Kidney (tissue), 14 donors: ENCODE data around the gene LRRC27. TPM values are rescaled to one million over a fixed set of nuclear protein-coding genes. Genes with fewer than 3 reads are reported as not detected.

ENCODE experiments used
- DNase-seq, 5 donors: peaks; one replicate each; pipeline ENCODE4 v3.0.0-alpha.2; 2013 to 2020
- FAIRE-seq: peaks from 2 replicates; lab custom pipeline; 2012; peaks lifted over from hg19 to GRCh38; lab: Jason Lieb, UNC
- H3K27ac ChIP-seq, 2 donors: one replicate each; pipeline ENCODE4 v1.7.0; 2013; ENCODE audit warnings: low read depth in 2 of 2, low read length in 2 of 2, inconsistent platforms in 1 of 2
- H3K27me3 ChIP-seq: one replicate; pipeline ENCODE4 v1.7.1; 2013; ENCODE audit warnings: low read length, inconsistent platforms; ENCODE audit not compliant: control insufficient read depth, insufficient read depth
- H3K36me3 ChIP-seq, 3 donors: one replicate each; pipeline versions ENCODE4 v1.7.0 to v1.7.1; 2013; ENCODE audit warnings: low read length in 3 of 3, control low read depth in 1 of 3, inconsistent platforms in 1 of 3; ENCODE audit not compliant: insufficient read depth in 3 of 3, control insufficient read depth in 2 of 3
- H3K4me1 ChIP-seq, 3 donors: one replicate each; pipeline versions ENCODE4 v1.7.0 to v1.7.1; 2013; ENCODE audit warnings: low read length in 3 of 3, inconsistent platforms in 1 of 3, low read depth in 1 of 3; ENCODE audit not compliant: control insufficient read depth in 2 of 3, insufficient read depth in 2 of 3
- H3K4me3 ChIP-seq, 3 donors: one replicate each; pipeline versions ENCODE4 v1.7.0 to v1.8.1; 2013; ENCODE audit warnings: low read length in 3 of 3, control low read depth in 1 of 3, inconsistent platforms in 1 of 3
- H3K9ac ChIP-seq, 3 donors: one replicate each; pipeline versions ENCODE4 v1.7.0 to v1.7.1; 2013; ENCODE audit warnings: low read length in 3 of 3, control low read depth in 1 of 3, inconsistent platforms in 1 of 3
- H3K9me3 ChIP-seq, 3 donors: one replicate each; pipeline versions ENCODE4 v1.7.0 to v1.7.1; 2013; ENCODE audit warnings: low read length in 3 of 3, control low read depth in 1 of 3, inconsistent platforms in 1 of 3; ENCODE audit not compliant: control insufficient read depth in 2 of 3, insufficient read depth in 1 of 3
- intact Hi-C: fragments of 100-400 bp; cut with DNase I; formaldehyde crosslinking; loops from one replicate; pipeline ENCODE4 v1.11.1; 2022
- polyA plus RNA-seq: library from polyadenylated mRNA; stranded (reverse); fragments of 350-450 nt; fragmentation: Illumina TruSeq; extraction: RNeasy Lipid Tissue Mini Kit (QIAGEN cat#74804); gene quantifications from one replicate; pipeline ENCODE4 v1.2.3, GENCODE V29; 2014; ENCODE audit warnings: low read depth, low replicate concordance; ENCODE audit not compliant: insufficient read depth
- total RNA-seq: library from RNA; stranded (reverse); fragmentation: NEBNext Ultra II Directional; extraction: Animal tissue kit (Norgen Biotek cat#: 25700); gene quantifications from one replicate; pipeline ENCODE4 v1.2.1, GENCODE V29; 2021
- TF ChIP-seq, protein P1 (sequence below): IDR thresholded peaks from 3 replicates; pipeline ENCODE4 v1.5.1; 2012; ENCODE audit warnings: mild to moderate bottlenecking, moderate library complexity, borderline replicate concordance; ENCODE audit not compliant: insufficient read depth; ENCODE audit errors: extremely low read depth
- donor health status: control.
- donor health status: control.
- donor health status: control.
- donor health status: control.
- donor health status: control.
- donor health status: DM: yes; HTN: yes; CAD: no.
- donor health status: Normal renal cell carcinoma (clear cell type).

The LRRC27 gene
- total and polyA plus RNA-seq, 2 donors from 2014 or later, result 14.4 to 14.6 TPM

DNA sequence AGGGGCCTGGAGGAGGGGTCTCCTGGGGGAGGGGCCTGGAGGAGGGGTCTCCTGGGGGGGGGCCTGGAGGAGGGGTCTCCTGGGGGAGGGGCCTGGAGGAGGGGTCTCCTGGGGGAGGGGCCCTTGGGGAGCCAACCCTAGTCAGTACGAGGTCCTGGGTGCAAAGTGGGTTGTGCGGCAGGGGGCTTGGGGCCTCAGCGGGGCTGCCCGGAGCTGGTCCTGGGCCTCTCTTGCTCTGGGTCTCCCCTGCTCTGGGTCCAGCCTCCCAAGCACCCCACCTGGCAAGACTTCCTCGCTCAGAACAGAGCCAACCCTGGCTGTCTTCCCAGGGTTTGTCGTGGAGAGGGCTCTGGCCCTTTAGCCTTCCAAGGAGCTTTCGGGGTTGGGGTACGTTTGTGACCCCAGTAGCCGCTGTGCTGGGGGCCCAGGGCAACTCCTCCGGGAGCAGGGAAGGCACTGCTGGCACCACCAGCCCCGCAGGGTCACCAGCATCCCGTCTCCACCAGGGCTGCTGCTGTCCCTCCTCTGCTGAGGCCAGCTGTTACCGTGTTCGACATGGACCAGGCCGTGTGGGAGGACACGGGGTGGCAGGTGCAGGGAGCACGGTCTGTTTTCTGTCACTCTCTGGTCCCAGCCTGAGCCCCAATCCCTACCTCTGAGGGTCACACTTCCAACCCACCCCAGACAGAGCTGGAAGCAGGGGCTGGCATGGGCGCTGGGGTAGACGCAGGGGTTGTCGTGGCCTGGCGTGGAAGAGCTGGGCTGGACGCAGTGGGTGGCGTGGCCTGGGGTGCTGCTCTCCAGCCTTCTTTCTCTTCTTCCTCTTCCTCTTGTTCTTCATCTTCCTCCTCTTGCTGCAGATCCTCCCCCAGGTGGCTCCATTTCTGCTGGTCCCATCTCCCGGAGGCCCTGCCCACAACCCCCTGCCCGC is 87.8 kb downstream of the LRRC27 start:
- Histone ChIP-seq H3K27me3 (no peaks in the 10 kb centered on the region), H3K4me3 (no peak overlapping the region), H3K36me3 (peaks cover 0 to 8% (median 2%) of the 10 kb centered on the region in 3 donors), H3K4me1 (peaks cover 8 to 52% (median 14%) of the 10 kb centered on the region in 3 donors), H3K27ac (peak overlapping the region; percentile 61 to 90), H3K9me3 (peaks cover 0 to 7% (median 0%) of the 10 kb centered on the region in 3 donors), H3K9ac (no peak overlapping the region)
- intact Hi-C loops, result no loop called here
- DNase-seq, result peak in 1 of 5 donors; percentile 79
- TF ChIP-seq, protein P1, sequence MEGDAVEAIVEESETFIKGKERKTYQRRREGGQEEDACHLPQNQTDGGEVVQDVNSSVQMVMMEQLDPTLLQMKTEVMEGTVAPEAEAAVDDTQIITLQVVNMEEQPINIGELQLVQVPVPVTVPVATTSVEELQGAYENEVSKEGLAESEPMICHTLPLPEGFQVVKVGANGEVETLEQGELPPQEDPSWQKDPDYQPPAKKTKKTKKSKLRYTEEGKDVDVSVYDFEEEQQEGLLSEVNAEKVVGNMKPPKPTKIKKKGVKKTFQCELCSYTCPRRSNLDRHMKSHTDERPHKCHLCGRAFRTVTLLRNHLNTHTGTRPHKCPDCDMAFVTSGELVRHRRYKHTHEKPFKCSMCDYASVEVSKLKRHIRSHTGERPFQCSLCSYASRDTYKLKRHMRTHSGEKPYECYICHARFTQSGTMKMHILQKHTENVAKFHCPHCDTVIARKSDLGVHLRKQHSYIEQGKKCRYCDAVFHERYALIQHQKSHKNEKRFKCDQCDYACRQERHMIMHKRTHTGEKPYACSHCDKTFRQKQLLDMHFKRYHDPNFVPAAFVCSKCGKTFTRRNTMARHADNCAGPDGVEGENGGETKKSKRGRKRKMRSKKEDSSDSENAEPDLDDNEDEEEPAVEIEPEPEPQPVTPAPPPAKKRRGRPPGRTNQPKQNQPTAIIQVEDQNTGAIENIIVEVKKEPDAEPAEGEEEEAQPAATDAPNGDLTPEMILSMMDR, result no peak
- FAIRE-seq, result no peak

DNA sequence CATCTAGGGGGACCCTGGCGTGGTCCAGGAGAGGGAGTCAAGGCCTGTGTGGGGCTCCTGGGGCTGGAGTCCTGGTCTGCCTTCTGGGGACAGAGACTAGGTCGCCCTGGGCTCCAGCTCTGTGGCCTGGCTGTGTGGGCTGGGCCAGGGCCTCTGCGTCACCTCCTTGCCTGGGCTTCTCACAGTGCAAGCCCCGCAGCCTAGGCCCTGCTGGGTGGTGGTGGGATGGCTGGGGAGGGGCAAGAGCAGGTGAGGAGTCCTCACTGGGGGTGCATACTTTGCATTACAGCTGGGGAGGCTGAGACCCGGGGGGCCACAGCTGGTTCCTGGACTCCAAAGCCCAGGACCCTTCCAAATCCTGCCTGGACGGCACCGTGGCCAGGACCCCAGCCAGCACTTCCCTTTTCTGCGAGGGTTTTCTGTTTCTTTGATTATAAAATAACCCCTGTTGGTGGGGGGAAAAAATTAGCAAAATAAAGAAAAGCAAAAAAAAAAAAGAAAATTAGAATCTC is 88.5 kb downstream of the LRRC27 start:
- Histone ChIP-seq H3K36me3 (peaks cover 0 to 3% (median 0%) of the 10 kb centered on the region in 3 donors), H3K27me3 (no peaks in the 10 kb centered on the region), H3K4me3 (no peak overlapping the region), H3K27ac (peak overlapping the region; percentile 61 to 90), H3K4me1 (peaks cover 4 to 45% (median 14%) of the 10 kb centered on the region in 3 donors), H3K9me3 (peaks cover 0 to 2% (median 0%) of the 10 kb centered on the region in 3 donors), H3K9ac (no peak overlapping the region)
- DNase-seq, result peak in 1 of 5 donors; percentile 75
- TF ChIP-seq, protein P1, result no peak
- no peak for FAIRE-seq
- intact Hi-C loops, result no loop called here

DNA sequence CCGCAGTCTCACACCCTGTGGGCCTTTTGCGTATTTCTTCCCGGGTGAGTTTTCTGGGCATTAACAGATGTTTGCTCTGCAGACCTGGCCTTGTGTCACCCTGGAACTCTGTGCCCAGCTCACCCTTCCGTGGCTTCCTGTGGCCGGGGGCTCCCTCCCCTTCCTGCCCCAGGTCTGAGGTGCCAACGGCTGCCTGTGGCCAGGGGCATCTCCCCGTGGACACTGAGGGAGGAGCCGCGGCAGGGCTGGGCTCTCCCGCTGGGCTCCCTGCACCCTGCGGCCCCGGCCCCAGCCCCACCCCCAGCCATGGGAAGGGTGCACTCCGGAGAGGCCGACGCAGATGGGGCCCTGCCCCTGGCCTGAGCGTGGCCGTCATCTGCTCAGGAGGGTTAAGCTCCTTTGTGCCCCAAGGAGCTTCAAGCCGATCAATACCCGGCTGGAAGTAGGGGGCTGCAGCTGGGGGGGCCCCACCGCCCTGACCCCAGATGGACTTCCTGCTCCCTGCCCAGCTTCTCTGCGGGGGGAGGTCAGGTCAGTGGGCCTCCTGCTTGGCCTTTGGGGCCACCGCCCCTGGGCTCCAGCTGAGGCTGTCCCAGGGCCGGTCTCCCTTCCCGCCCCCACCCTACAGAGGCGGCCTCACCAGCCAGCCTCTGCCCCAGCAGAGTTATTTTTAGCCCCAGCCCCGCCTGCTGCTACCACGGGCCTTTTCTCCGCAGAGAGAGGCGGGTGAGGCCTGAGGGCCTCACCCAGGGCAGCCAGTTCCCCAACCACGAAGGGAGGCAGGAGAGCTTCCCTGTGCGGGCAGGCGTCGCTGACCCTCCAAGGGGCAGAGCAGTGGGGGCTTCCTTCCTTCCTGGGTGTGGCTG is 89.2 kb downstream of the LRRC27 start:
- FAIRE-seq, result no peak
- Histone ChIP-seq H3K36me3 (peaks cover 0 to 2% (median 0%) of the 10 kb centered on the region in 3 donors), H3K9me3 (peaks cover 0 to 2% (median 0%) of the 10 kb centered on the region in 3 donors), H3K4me1 (peaks cover 4 to 42% (median 14%) of the 10 kb centered on the region in 3 donors), H3K4me3 (no peak overlapping the region), H3K27ac (peak overlapping the region; percentile 72 to 90), H3K9ac (peak overlapping the region in 1 of 3 donors; percentile 58), H3K27me3 (no peaks in the 10 kb centered on the region)
- peak in 3 of 5 donors; percentile 66 to 94 (median 79) for DNase-seq
- intact Hi-C loops, result no loop called here
- TF ChIP-seq, protein P1, result no peak
